ENCODE data around the gene PAQR8. TPM values are rescaled to one million over a fixed set of nuclear protein-coding genes. Genes with fewer than 3 reads are reported as not detected.

Gene PAQR8
- total and polyA plus RNA-seq, 2 of the 13 experiments (the other 11 are each of a cell fraction or from before 2014, with no cell fraction given) = 37.7 to 50.7 TPM

DNA sequence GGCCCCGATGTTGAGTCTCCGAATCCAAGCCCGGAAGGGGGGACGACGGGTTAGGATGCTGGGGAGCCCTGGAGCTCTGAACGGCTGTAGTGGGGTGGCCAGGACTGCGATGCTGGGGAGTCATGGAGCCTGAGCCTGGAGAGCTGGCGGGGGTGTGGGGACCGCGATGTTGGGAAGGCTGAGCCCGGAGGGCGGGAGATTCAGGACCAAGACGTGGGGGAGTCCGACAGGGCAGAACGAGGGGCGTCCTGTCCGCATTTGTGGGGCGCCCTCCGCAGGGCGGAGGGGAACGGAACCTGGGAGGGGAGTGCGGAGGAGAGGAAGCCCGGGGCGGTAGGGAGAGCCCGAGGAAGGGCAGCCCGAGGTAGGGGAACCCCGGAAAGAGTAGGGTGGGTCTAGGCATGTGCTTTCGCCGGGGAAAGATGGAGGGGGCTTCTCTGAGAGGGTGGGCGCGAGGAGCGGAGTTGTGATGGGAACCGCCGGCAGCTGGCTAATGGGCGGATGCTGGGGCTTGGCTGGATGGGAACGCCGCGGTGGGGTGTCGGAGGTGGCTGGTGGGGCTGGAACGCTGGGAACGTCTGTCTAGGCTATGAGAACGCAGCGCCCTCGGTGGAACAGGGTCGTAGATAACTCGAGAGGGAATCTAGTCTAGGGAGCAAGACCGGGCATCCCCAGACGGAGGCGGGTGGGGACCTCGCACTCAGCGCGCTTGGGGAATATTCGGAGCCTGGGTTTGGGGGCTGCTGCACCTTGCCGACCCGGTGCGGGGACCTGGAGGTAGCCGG lies 684 bp downstream of the PAQR8 start (continued):
- TF ChIP-seq FOXK2 (IDR thresholded peaks at IDR 0.05) (no peak), CAMTA2 (CRISPR knock-in tag; IDR thresholded peaks at IDR 0.05; ENCODE audit: borderline replicate concordance) (no peak), ZNF20 (CRISPR knock-in tag; IDR thresholded peaks at IDR 0.05) (no peak), NFRKB (IDR thresholded peaks at IDR 0.05) (no peak), EP300 (IDR thresholded peaks at IDR 0.05; ENCODE audit: low read depth in 2 of 2, low read length in 2 of 2) (no peak), EP300 (CRISPR knock-in tag; IDR thresholded peaks at IDR 0.05; ENCODE audit: borderline replicate concordance) (no peak), ONECUT2 (CRISPR knock-in tag; IDR thresholded peaks at IDR 0.05) (no peak), ATF1 (CRISPR knock-in tag; IDR thresholded peaks at IDR 0.05) (no peak), SAFB2 (CRISPR knock-in tag; IDR thresholded peaks at IDR 0.05; ENCODE audit: borderline replicate concordance, low read depth) (no peak), MATR3 (CRISPR knock-in tag; IDR thresholded peaks at IDR 0.05) (no peak), ZNF180 (CRISPR knock-in tag; IDR thresholded peaks at IDR 0.05; ENCODE audit: borderline replicate concordance, low read depth) (no peak; the same call in 1 of the 2 replicates), EZH2 (conservative IDR thresholded peaks at IDR 0.05; ENCODE audit: low read depth, low read length) (no peak), XBP1 (CRISPR knock-in tag; IDR thresholded peaks at IDR 0.05) (no peak), ZNF431 (CRISPR knock-in tag; IDR thresholded peaks at IDR 0.05; ENCODE audit: borderline replicate concordance, low read depth) (no peak), DMAP1 (CRISPR knock-in tag; IDR thresholded peaks at IDR 0.05) (no peak; the same call in 1 of the 2 replicates), ZNF558 (CRISPR knock-in tag; IDR thresholded peaks at IDR 0.05; ENCODE audit: borderline replicate concordance) (peak; percentile 72; the same call in 1 of the 2 replicates)
- TF ChIP-seq, protein P1, sequence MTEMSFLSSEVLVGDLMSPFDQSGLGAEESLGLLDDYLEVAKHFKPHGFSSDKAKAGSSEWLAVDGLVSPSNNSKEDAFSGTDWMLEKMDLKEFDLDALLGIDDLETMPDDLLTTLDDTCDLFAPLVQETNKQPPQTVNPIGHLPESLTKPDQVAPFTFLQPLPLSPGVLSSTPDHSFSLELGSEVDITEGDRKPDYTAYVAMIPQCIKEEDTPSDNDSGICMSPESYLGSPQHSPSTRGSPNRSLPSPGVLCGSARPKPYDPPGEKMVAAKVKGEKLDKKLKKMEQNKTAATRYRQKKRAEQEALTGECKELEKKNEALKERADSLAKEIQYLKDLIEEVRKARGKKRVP (CRISPR knock-in tag; IDR thresholded peaks at IDR 0.05) = no peak
- TF ChIP-seq, protein P2, sequence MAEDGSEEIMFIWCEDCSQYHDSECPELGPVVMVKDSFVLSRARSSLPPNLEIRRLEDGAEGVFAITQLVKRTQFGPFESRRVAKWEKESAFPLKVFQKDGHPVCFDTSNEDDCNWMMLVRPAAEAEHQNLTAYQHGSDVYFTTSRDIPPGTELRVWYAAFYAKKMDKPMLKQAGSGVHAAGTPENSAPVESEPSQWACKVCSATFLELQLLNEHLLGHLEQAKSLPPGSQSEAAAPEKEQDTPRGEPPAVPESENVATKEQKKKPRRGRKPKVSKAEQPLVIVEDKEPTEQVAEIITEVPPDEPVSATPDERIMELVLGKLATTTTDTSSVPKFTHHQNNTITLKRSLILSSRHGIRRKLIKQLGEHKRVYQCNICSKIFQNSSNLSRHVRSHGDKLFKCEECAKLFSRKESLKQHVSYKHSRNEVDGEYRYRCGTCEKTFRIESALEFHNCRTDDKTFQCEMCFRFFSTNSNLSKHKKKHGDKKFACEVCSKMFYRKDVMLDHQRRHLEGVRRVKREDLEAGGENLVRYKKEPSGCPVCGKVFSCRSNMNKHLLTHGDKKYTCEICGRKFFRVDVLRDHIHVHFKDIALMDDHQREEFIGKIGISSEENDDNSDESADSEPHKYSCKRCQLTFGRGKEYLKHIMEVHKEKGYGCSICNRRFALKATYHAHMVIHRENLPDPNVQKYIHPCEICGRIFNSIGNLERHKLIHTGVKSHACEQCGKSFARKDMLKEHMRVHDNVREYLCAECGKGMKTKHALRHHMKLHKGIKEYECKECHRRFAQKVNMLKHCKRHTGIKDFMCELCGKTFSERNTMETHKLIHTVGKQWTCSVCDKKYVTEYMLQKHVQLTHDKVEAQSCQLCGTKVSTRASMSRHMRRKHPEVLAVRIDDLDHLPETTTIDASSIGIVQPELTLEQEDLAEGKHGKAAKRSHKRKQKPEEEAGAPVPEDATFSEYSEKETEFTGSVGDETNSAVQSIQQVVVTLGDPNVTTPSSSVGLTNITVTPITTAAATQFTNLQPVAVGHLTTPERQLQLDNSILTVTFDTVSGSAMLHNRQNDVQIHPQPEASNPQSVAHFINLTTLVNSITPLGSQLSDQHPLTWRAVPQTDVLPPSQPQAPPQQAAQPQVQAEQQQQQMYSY (CRISPR knock-in tag; IDR thresholded peaks at IDR 0.05) = no peak
- TF ChIP-seq, protein P3, sequence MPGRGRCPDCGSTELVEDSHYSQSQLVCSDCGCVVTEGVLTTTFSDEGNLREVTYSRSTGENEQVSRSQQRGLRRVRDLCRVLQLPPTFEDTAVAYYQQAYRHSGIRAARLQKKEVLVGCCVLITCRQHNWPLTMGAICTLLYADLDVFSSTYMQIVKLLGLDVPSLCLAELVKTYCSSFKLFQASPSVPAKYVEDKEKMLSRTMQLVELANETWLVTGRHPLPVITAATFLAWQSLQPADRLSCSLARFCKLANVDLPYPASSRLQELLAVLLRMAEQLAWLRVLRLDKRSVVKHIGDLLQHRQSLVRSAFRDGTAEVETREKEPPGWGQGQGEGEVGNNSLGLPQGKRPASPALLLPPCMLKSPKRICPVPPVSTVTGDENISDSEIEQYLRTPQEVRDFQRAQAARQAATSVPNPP (CRISPR knock-in tag; IDR thresholded peaks at IDR 0.05) = no peak
- TF ChIP-seq, protein P4, sequence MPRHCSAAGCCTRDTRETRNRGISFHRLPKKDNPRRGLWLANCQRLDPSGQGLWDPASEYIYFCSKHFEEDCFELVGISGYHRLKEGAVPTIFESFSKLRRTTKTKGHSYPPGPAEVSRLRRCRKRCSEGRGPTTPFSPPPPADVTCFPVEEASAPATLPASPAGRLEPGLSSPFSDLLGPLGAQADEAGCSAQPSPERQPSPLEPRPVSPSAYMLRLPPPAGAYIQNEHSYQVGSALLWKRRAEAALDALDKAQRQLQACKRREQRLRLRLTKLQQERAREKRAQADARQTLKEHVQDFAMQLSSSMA (CRISPR knock-in tag; IDR thresholded peaks at IDR 0.05) = no peak
- TF ChIP-seq, protein P5, sequence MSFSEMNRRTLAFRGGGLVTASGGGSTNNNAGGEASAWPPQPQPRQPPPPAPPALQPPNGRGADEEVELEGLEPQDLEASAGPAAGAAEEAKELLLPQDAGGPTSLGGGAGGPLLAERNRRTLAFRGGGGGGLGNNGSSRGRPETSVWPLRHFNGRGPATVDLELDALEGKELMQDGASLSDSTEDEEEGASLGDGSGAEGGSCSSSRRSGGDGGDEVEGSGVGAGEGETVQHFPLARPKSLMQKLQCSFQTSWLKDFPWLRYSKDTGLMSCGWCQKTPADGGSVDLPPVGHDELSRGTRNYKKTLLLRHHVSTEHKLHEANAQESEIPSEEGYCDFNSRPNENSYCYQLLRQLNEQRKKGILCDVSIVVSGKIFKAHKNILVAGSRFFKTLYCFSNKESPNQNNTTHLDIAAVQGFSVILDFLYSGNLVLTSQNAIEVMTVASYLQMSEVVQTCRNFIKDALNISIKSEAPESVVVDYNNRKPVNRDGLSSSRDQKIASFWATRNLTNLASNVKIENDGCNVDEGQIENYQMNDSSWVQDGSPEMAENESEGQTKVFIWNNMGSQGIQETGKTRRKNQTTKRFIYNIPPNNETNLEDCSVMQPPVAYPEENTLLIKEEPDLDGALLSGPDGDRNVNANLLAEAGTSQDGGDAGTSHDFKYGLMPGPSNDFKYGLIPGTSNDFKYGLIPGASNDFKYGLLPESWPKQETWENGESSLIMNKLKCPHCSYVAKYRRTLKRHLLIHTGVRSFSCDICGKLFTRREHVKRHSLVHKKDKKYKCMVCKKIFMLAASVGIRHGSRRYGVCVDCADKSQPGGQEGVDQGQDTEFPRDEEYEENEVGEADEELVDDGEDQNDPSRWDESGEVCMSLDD (CRISPR knock-in tag; IDR thresholded peaks at IDR 0.05; ENCODE audit: borderline replicate concordance) = peak; percentile 96
